HepG2 (cell line): ENCODE results near the gene KIF6.

Experiments
- HMGA1 ChIP-seq: sonication (generic); formaldehyde crosslinking; conservative IDR thresholded peaks from 2 replicates; pipeline ENCODE4 v1.4.0; 2020; ENCODE audit warnings: missing genetic modification reagents
- MEIS2 ChIP-seq: sonication (generic); formaldehyde crosslinking; IDR thresholded peaks from 2 replicates; pipeline ENCODE4 v1.9.0; 2021; ENCODE audit warnings: mild to moderate bottlenecking, missing genetic modification reagents
- POLR2A ChIP-seq, 2 experiments: IDR thresholded peaks; 2 replicates each; pipeline ENCODE4 v1.6.1; 2011; ENCODE audit warnings: low read depth in 2 of 2, low read length in 2 of 2, mild to moderate bottlenecking in 1 of 2, moderate library complexity in 1 of 2; ENCODE audit not compliant: insufficient read depth in 1 of 2
- ZNF430 ChIP-seq: sonication (generic); formaldehyde crosslinking; IDR thresholded peaks from 2 replicates; pipeline ENCODE4 v1.9.0; 2021; ENCODE audit warnings: mild to moderate bottlenecking, missing genetic modification reagents
- TF ChIP-seq, protein P1 (sequence below): sonication (generic); formaldehyde crosslinking; IDR thresholded peaks from 2 replicates; pipeline ENCODE4 v1.5.0; 2020; ENCODE audit warnings: mild to moderate bottlenecking, missing genetic modification reagents, moderate library complexity
- TF ChIP-seq, protein P2 (sequence below): sonication (generic); formaldehyde crosslinking; IDR thresholded peaks from 2 replicates; pipeline ENCODE4 v1.4.0; 2020; ENCODE audit warnings: mild to moderate bottlenecking, missing genetic modification reagents
- TF ChIP-seq, protein P3 (sequence below): sonication (generic); formaldehyde crosslinking; IDR thresholded peaks from 2 replicates; pipeline ENCODE4 v1.4.0; 2020; ENCODE audit warnings: missing genetic modification reagents
- TF ChIP-seq, protein P4 (sequence below): sonication (generic); formaldehyde crosslinking; IDR thresholded peaks from 2 replicates; pipeline ENCODE4 v1.4.0; 2020; ENCODE audit warnings: low read depth, missing genetic modification reagents

DNA sequence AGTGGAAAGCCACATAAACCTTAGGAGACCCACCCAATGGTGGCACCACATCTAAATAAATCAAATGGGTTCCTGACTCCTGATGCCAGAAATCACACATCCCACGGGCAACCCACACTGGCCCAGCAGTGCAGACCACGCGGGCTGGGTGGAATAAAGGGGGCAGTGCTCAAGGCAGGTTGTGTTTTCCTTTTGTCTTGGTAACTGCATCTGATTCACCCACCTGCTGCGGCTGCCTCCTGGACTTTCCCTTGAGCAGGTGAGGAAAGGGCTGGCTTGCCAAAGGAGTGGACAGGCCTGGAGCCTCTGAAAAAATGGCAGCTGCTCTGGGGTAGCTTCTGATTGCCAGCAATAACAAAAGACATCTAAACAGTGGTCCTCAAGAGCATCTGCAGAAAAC, 283.2 kb downstream of the KIF6 start:
- TF ChIP-seq POLR2A (IDR thresholded peaks at IDR 0.05; ENCODE audit: insufficient read depth in 1 of 2, low read depth in 2 of 2, low read length in 2 of 2) = no peak
- TF ChIP-seq MEIS2 = no peak
- TF ChIP-seq ZNF430 (CRISPR knock-in tag) = no peak
- TF ChIP-seq, protein P1, sequence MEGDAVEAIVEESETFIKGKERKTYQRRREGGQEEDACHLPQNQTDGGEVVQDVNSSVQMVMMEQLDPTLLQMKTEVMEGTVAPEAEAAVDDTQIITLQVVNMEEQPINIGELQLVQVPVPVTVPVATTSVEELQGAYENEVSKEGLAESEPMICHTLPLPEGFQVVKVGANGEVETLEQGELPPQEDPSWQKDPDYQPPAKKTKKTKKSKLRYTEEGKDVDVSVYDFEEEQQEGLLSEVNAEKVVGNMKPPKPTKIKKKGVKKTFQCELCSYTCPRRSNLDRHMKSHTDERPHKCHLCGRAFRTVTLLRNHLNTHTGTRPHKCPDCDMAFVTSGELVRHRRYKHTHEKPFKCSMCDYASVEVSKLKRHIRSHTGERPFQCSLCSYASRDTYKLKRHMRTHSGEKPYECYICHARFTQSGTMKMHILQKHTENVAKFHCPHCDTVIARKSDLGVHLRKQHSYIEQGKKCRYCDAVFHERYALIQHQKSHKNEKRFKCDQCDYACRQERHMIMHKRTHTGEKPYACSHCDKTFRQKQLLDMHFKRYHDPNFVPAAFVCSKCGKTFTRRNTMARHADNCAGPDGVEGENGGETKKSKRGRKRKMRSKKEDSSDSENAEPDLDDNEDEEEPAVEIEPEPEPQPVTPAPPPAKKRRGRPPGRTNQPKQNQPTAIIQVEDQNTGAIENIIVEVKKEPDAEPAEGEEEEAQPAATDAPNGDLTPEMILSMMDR = no peak
- TF ChIP-seq, protein P2, sequence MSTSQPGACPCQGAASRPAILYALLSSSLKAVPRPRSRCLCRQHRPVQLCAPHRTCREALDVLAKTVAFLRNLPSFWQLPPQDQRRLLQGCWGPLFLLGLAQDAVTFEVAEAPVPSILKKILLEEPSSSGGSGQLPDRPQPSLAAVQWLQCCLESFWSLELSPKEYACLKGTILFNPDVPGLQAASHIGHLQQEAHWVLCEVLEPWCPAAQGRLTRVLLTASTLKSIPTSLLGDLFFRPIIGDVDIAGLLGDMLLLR (CRISPR knock-in tag) = no peak
- TF ChIP-seq, protein P3, sequence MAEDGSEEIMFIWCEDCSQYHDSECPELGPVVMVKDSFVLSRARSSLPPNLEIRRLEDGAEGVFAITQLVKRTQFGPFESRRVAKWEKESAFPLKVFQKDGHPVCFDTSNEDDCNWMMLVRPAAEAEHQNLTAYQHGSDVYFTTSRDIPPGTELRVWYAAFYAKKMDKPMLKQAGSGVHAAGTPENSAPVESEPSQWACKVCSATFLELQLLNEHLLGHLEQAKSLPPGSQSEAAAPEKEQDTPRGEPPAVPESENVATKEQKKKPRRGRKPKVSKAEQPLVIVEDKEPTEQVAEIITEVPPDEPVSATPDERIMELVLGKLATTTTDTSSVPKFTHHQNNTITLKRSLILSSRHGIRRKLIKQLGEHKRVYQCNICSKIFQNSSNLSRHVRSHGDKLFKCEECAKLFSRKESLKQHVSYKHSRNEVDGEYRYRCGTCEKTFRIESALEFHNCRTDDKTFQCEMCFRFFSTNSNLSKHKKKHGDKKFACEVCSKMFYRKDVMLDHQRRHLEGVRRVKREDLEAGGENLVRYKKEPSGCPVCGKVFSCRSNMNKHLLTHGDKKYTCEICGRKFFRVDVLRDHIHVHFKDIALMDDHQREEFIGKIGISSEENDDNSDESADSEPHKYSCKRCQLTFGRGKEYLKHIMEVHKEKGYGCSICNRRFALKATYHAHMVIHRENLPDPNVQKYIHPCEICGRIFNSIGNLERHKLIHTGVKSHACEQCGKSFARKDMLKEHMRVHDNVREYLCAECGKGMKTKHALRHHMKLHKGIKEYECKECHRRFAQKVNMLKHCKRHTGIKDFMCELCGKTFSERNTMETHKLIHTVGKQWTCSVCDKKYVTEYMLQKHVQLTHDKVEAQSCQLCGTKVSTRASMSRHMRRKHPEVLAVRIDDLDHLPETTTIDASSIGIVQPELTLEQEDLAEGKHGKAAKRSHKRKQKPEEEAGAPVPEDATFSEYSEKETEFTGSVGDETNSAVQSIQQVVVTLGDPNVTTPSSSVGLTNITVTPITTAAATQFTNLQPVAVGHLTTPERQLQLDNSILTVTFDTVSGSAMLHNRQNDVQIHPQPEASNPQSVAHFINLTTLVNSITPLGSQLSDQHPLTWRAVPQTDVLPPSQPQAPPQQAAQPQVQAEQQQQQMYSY (CRISPR knock-in tag) = no peak
- TF ChIP-seq HMGA1 = no peak
- TF ChIP-seq, protein P4, sequence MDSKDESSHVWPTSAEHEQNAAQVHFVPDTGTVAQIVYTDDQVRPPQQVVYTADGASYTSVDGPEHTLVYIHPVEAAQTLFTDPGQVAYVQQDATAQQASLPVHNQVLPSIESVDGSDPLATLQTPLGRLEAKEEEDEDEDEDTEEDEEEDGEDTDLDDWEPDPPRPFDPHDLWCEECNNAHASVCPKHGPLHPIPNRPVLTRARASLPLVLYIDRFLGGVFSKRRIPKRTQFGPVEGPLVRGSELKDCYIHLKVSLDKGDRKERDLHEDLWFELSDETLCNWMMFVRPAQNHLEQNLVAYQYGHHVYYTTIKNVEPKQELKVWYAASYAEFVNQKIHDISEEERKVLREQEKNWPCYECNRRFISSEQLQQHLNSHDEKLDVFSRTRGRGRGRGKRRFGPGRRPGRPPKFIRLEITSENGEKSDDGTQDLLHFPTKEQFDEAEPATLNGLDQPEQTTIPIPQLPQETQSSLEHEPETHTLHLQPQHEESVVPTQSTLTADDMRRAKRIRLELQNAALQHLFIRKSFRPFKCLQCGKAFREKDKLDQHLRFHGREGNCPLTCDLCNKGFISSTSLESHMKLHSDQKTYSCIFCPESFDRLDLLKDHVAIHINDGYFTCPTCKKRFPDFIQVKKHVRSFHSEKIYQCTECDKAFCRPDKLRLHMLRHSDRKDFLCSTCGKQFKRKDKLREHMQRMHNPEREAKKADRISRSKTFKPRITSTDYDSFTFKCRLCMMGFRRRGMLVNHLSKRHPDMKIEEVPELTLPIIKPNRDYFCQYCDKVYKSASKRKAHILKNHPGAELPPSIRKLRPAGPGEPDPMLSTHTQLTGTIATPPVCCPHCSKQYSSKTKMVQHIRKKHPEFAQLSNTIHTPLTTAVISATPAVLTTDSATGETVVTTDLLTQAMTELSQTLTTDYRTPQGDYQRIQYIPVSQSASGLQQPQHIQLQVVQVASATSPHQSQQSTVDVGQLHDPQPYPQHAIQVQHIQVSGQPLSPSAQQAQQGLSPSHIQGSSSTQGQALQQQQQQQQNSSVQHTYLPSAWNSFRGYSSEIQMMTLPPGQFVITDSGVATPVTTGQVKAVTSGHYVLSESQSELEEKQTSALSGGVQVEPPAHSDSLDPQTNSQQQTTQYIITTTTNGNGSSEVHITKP (CRISPR knock-in tag) = no peak
